ENCODE results near the gene LBH.

LBH gene

GRCh38 chr2:30217644-30218337 lies 13.5 kb upstream of the LBH start:
- no peak for DNase-seq

GRCh38 chr2:30218338-30218713 lies 13.0 kb upstream of the LBH start:
- DNase-seq, result no peak

GRCh38 chr2:30218814-30219213 lies 12.5 kb upstream of the LBH start:
- DNase-seq, result no peak

- DNase-seq, result no peak
Observed at GRCh38 chr2:30219886-30220875, 11.2 kb upstream of the LBH start.

- DNase-seq, result no peak
Observed at GRCh38 chr2:30221531-30221930, 9.8 kb upstream of the LBH start.

GRCh38 chr2:30222031-30222430 lies 9.3 kb upstream of the LBH start:
- no peak for DNase-seq

GRCh38 chr2:30222636-30223360 lies 8.5 kb upstream of the LBH start:
- no peak for DNase-seq

GRCh38 chr2:30223413-30223874 lies 7.9 kb upstream of the LBH start:
- DNase-seq, result no peak

- no peak for DNase-seq
Observed at GRCh38 chr2:30224151-30224550, 7.2 kb upstream of the LBH start.

GRCh38 chr2:30225131-30225762 lies 6.1 kb upstream of the LBH start:
- DNase-seq, result no peak

- DNase-seq, result no peak
Observed at GRCh38 chr2:30226144-30227032, 4.9 kb upstream of the LBH start.

GRCh38 chr2:30229596-30229995 lies 1.7 kb upstream of the LBH start:
- no peak for DNase-seq

GRCh38 chr2:30230497-30231211 lies 680 bp upstream of the LBH start:
- DNase-seq, result no peak

- DNase-seq, result no peak
Observed at GRCh38 chr2:30231996-30232800, 864 bp downstream of the LBH start.

GRCh38 chr2:30232801-30233130 lies 1.4 kb downstream of the LBH start:
- DNase-seq, result no peak

GRCh38 chr2:30233271-30234009 lies 2.1 kb downstream of the LBH start:
- no peak for DNase-seq

- DNase-seq, result no peak
Observed at GRCh38 chr2:30234180-30234971, 3.0 kb downstream of the LBH start.

- DNase-seq, result no peak
Observed at GRCh38 chr2:30235008-30235655, 3.8 kb downstream of the LBH start.

Data from NCI-H1092 (cell line).